Measurements from ENCODE around the gene RBM19.

GRCh38 chr12:113827539-113828114 is 138.5 kb downstream of the RBM19 start:
- no peak for TF ChIP-seq CTCF (IDR thresholded peaks at IDR 0.05)
- TF ChIP-seq POLR2A (IDR thresholded peaks at IDR 0.05), result no peak

Data from lower leg skin (tissue), 3 donors.